Trophoblast cell (in vitro differentiated cells and primary cell): ENCODE results near the gene ERH.

Experiments
- DNase-seq, 2 donors: peaks; one replicate each; pipeline ENCODE4 v3.0.0-alpha.2; 2016
- H2AFZ ChIP-seq: 2 replicates; pipeline ENCODE4 v1.6.1; 2013; ENCODE audit warnings: low read length, moderate library complexity, mild to moderate bottlenecking; ENCODE audit not compliant: insufficient read depth, poor library complexity
- H2AK5ac ChIP-seq: 2 replicates; pipeline ENCODE4 v1.6.1; 2013; ENCODE audit warnings: mild to moderate bottlenecking, low read length
- H2BK120ac ChIP-seq: 2 replicates; pipeline ENCODE4 v1.6.1; 2013; ENCODE audit warnings: low read length, mild to moderate bottlenecking, moderate library complexity; ENCODE audit not compliant: insufficient read depth, poor library complexity
- H2BK12ac ChIP-seq: 2 replicates; pipeline ENCODE4 v1.6.1; 2013; ENCODE audit warnings: mild to moderate bottlenecking, low read length, moderate library complexity
- H2BK5ac ChIP-seq: 2 replicates; pipeline ENCODE4 v1.6.1; 2013; ENCODE audit warnings: low read length, low read depth, moderate library complexity, mild to moderate bottlenecking; ENCODE audit not compliant: poor library complexity
- H3K14ac ChIP-seq: 2 replicates; pipeline ENCODE4 v1.6.1; 2013; ENCODE audit warnings: mild to moderate bottlenecking, low read length
- H3K18ac ChIP-seq: 2 replicates; pipeline ENCODE4 v1.6.1; 2013; ENCODE audit warnings: mild to moderate bottlenecking, low read length
- H3K23ac ChIP-seq: 2 replicates; pipeline ENCODE4 v1.6.1; 2013; ENCODE audit warnings: low read length
- H3K27ac ChIP-seq: 2 replicates; pipeline ENCODE4 v1.5.1; 2013; ENCODE audit warnings: low read depth, mild to moderate bottlenecking, inconsistent platforms, low read length, moderate library complexity
- H3K27me3 ChIP-seq: 2 replicates; pipeline ENCODE4 v1.6.1; 2013; ENCODE audit warnings: inconsistent platforms, mild to moderate bottlenecking, low read length, moderate library complexity; ENCODE audit not compliant: insufficient read depth
- H3K36me3 ChIP-seq, 2 experiments: 1 replicate in 1 of 2; 2 replicates in 1 of 2; pipeline ENCODE4 v1.6.1; 2013; ENCODE audit warnings: low read length in 2 of 2, mild to moderate bottlenecking in 2 of 2, moderate library complexity in 1 of 2; ENCODE audit not compliant: insufficient read depth in 2 of 2, control insufficient read depth in 1 of 2
- H3K4ac ChIP-seq: 2 replicates; pipeline ENCODE4 v1.6.1; 2013; ENCODE audit warnings: low read depth, mild to moderate bottlenecking, low read length, moderate library complexity
- H3K4me1 ChIP-seq, 2 experiments: 1 replicate in 1 of 2; 2 replicates in 1 of 2; pipeline ENCODE4 v1.6.1; 2013; ENCODE audit warnings: low read length in 2 of 2, mild to moderate bottlenecking in 2 of 2, moderate library complexity in 1 of 2; ENCODE audit not compliant: insufficient read depth in 2 of 2, control insufficient read depth in 1 of 2
- H3K4me2 ChIP-seq: 2 replicates; pipeline ENCODE4 v1.6.1; 2013; ENCODE audit warnings: inconsistent platforms, mild to moderate bottlenecking, low read length, moderate library complexity
- H3K4me3 ChIP-seq: 2 replicates; pipeline ENCODE4 v1.5.1; 2013; ENCODE audit warnings: mild to moderate bottlenecking, low read depth, low read length, inconsistent platforms
- H3K79me1 ChIP-seq: one replicate; pipeline ENCODE4 v1.6.1; 2013; ENCODE audit warnings: low read length
- H3K79me2 ChIP-seq: 2 replicates; pipeline ENCODE4 v1.6.1; 2013; ENCODE audit warnings: low read length, mild to moderate bottlenecking; ENCODE audit not compliant: control insufficient read depth, insufficient read depth, poor library complexity
- H3K9ac ChIP-seq: 2 replicates; pipeline ENCODE4 v1.6.1; 2013; ENCODE audit warnings: mild to moderate bottlenecking, low read length
- H3K9me3 ChIP-seq: 2 replicates; pipeline ENCODE4 v1.6.1; 2013; ENCODE audit warnings: low read depth, mild to moderate bottlenecking, control low read depth, inconsistent platforms, low read length; ENCODE audit not compliant: insufficient read depth
- H4K12ac ChIP-seq: 2 replicates; pipeline ENCODE4 v1.6.1; 2013; ENCODE audit warnings: low read depth, mild to moderate bottlenecking, low read length, moderate library complexity
- H4K8ac ChIP-seq: 2 replicates; pipeline ENCODE4 v1.6.1; 2013; ENCODE audit warnings: low read depth, mild to moderate bottlenecking, low read length, moderate library complexity
- H4K91ac ChIP-seq: one replicate; pipeline ENCODE4 v1.6.1; 2013; ENCODE audit warnings: low read depth, mild to moderate bottlenecking, low read length, moderate library complexity
- WGBS: extraction: QIAGEN DNeasy Blood & Tissue Kit; methylation state at CpG from one replicate; pipeline ENCODE4 v1.1.7; 2013; ENCODE audit warnings: missing lambda C conversion rate; ENCODE audit not compliant: insufficient read length, insufficient coverage; ENCODE audit errors: extremely low coverage; 5-methylcytosine and 5-hydroxymethylcytosine counted together

Gene ERH

DNA sequence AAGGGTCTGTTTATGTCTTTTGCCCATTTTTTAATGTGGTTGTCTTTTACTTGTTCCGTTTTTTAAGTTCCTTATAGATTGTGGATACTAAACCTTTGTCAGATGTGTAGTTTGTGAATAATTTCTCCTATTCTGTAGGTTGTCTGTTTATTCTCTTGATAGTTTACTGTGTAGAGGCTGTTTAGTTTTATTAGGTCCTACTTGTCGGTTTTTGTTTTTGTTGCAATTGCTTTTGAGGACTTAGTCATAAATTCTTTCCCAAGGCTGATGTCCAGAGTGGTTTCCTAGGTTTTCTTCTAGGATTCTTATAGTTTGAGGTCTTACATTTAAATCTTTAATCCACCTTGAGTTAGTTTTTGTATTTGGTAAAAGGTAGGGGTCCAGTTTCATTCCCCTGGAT, 34.3 kb upstream of the ERH start:
- Histone ChIP-seq H3K23ac (no peak overlapping the region), H3K4me2 (no peak overlapping the region), H3K14ac (no peak overlapping the region), H4K91ac (no peak overlapping the region), H3K4me3 (no peak overlapping the region), H3K79me1 (no peaks in the 10 kb centered on the region), H3K27ac (no peak overlapping the region), H4K12ac (no peak overlapping the region), H3K4me1 (no peaks in the 10 kb centered on the region), H3K4ac (no peak overlapping the region), H2AK5ac (no peak overlapping the region), H2BK5ac (no peak overlapping the region), H3K79me2 (no peaks in the 10 kb centered on the region), H3K36me3 (no peaks in the 10 kb centered on the region), H2BK12ac (no peak overlapping the region), H3K18ac (no peak overlapping the region), H3K9ac (no peak overlapping the region), H3K9me3 (no peaks in the 10 kb centered on the region), H3K27me3 (no peaks in the 10 kb centered on the region), H4K8ac (no peak overlapping the region), H2AFZ (no peak overlapping the region), H2BK120ac (no peak overlapping the region)
- no CpG with 5 or more reads among the region's 2 CpGs for WGBS
- no peak for DNase-seq

GRCh38 chr14:69430306-69430939, 32.3 kb upstream of the ERH start:
- Histone ChIP-seq H2BK12ac (no peak overlapping the region), H3K4me1 (no peaks in the 10 kb centered on the region), H2BK120ac (no peak overlapping the region), H3K18ac (no peak overlapping the region), H3K79me1 (no peaks in the 10 kb centered on the region), H3K9me3 (no peaks in the 10 kb centered on the region), H3K23ac (no peak overlapping the region), H2BK5ac (no peak overlapping the region), H4K12ac (no peak overlapping the region), H4K8ac (no peak overlapping the region), H3K27ac (no peak overlapping the region), H3K79me2 (no peaks in the 10 kb centered on the region), H3K4ac (no peak overlapping the region), H3K4me2 (no peak overlapping the region), H3K4me3 (no peak overlapping the region), H3K27me3 (no peaks in the 10 kb centered on the region), H2AFZ (no peak overlapping the region), H3K36me3 (peaks cover 8 to 9% of the 10 kb centered on the region in 2 experiments), H2AK5ac (no peak overlapping the region), H3K9ac (no peak overlapping the region), H4K91ac (no peak overlapping the region), H3K14ac (no peak overlapping the region)
- no CpG with 5 or more reads among the region's 1 CpG for WGBS
- DNase-seq, result no peak

DNA sequence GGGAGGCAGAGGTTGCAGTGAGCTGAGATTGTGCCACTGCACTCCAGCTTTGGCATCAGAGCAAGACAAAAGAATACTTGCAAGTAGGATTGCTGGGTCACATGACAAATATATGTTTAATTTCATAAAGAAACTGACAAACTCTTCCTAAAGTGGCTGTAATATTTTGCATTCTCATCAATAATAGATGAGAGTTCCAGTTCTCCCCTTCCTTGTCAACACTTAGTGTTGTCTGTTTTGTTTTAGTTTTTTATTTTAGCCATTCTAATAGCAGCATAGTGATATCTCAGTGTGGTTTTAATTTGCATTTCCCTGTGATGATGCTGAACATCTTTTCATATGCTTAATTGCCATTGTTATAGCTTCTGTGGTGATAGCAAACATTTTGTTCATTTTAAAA, 31.5 kb upstream of the ERH start:
- DNase-seq, result no peak

DNA sequence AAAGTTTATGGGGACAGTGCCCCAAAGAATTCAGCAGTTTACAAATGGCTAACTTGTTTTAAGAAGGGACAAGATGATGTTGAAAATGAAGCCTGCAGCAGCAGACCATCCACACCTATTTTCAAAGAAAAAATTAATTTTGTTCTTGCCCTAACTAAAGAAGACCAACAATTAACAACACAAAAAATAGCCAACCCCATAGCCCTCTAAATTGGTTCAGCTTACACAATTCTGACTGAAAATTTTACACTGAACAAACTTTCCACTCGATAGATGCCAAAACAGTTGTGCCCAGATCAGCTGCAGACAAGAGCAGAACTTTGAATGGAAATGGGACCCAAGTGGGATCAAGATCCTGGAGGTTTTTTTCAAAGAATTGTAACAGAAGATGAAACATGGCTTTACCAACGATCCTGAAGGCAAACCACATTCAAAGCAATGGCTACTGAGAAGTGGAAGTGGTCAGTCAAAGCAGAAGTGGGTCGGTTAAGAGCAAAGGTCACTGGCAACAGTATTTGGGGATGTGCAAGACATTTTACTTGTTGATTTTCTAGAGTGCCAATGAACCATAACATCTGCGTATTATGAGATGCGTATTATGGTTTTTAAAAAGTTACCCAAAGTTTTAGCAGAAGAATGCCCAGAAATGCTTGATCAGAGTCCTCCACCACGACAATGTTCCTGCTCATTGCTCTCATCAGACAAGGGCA, 30.3 kb upstream of the ERH start:
- no peak overlapping the region for H3K4me3 ChIP-seq
- H3K18ac ChIP-seq, result no peak overlapping the region
- no CpG with 5 or more reads among the region's 6 CpGs for WGBS
- no peak overlapping the region for H3K9ac ChIP-seq
- no peaks in the 10 kb centered on the region for H3K79me1 ChIP-seq
- H3K4me1 ChIP-seq, result no peaks in the 10 kb centered on the region
- H3K27ac ChIP-seq, result no peak overlapping the region
- H3K4ac ChIP-seq, result no peak overlapping the region
- no peak overlapping the region for H2AK5ac ChIP-seq
- H3K23ac ChIP-seq, result no peak overlapping the region
- no peak overlapping the region for H3K4me2 ChIP-seq
- no peaks in the 10 kb centered on the region for H3K79me2 ChIP-seq
- no peaks in the 10 kb centered on the region for H3K9me3 ChIP-seq
- H4K8ac ChIP-seq, result no peak overlapping the region
- no peak overlapping the region for H4K12ac ChIP-seq
- no peak overlapping the region for H2BK12ac ChIP-seq
- DNase-seq, result no peak
- H3K14ac ChIP-seq, result no peak overlapping the region
- no peak overlapping the region for H2BK5ac ChIP-seq
- peaks cover 8 to 9% of the 10 kb centered on the region in 2 experiments for H3K36me3 ChIP-seq
- H4K91ac ChIP-seq, result no peak overlapping the region
- no peak overlapping the region for H2AFZ ChIP-seq
- H2BK120ac ChIP-seq, result no peak overlapping the region
- no peaks in the 10 kb centered on the region for H3K27me3 ChIP-seq

More for the DNA sequence above, 31.5 kb upstream of the ERH start:
- no peak overlapping the region for H3K18ac ChIP-seq
- no peak overlapping the region for H3K14ac ChIP-seq
- no peak overlapping the region for H3K27ac ChIP-seq
- H3K9ac ChIP-seq, result no peak overlapping the region
- no peak overlapping the region for H4K12ac ChIP-seq
- H2BK5ac ChIP-seq, result no peak overlapping the region
- no peak overlapping the region for H4K91ac ChIP-seq
- no peak overlapping the region for H4K8ac ChIP-seq
- H2BK120ac ChIP-seq, result no peak overlapping the region
- H2AFZ ChIP-seq, result no peak overlapping the region
- H3K4me1 ChIP-seq, result no peaks in the 10 kb centered on the region
- no peaks in the 10 kb centered on the region for H3K9me3 ChIP-seq
- H3K4me2 ChIP-seq, result no peak overlapping the region
- peaks cover 8 to 9% of the 10 kb centered on the region in 2 experiments for H3K36me3 ChIP-seq
- no peak overlapping the region for H3K4ac ChIP-seq
- no peak overlapping the region for H2BK12ac ChIP-seq
- no peaks in the 10 kb centered on the region for H3K79me2 ChIP-seq
- H3K79me1 ChIP-seq, result no peaks in the 10 kb centered on the region
- H3K23ac ChIP-seq, result no peak overlapping the region
- H3K4me3 ChIP-seq, result no peak overlapping the region
- no peak overlapping the region for H2AK5ac ChIP-seq
- H3K27me3 ChIP-seq, result no peaks in the 10 kb centered on the region
